Activated naive CD4-positive, alpha-beta T cell treated with anti-CD3 and anti-CD28 coated beads, Interleukin-2, amount 50 U/mL, for 24 hours (primary cell): ENCODE results near the gene IFIH1.

Source experiments
- H3K27ac Mint-ChIP-seq: one replicate; pipeline ENCODE4 v1.8.0; 2021; ENCODE audit warnings: mild to moderate bottlenecking, mixed read lengths
- H3K27me3 Mint-ChIP-seq: one replicate; pipeline ENCODE4 v1.8.0; 2021; ENCODE audit warnings: mixed read lengths
- H3K36me3 Mint-ChIP-seq: one replicate; pipeline ENCODE4 v1.8.0; 2021; ENCODE audit warnings: mixed read lengths
- H3K4me1 Mint-ChIP-seq: one replicate; pipeline ENCODE4 v1.8.0; 2021; ENCODE audit warnings: mixed read lengths
- H3K4me3 Mint-ChIP-seq: one replicate; pipeline ENCODE4 v1.8.0; 2021; ENCODE audit warnings: mild to moderate bottlenecking, mixed read lengths
- H3K9me3 Mint-ChIP-seq: one replicate; pipeline ENCODE4 v1.8.0; 2021; ENCODE audit warnings: mixed read lengths

IFIH1 gene

GRCh38 chr2:162293122-162293786 is 25.2 kb downstream of the IFIH1 start:
- peaks cover 5% of the 10 kb centered on the region for H3K36me3 Mint-ChIP-seq
- no peak overlapping the region for H3K4me3 Mint-ChIP-seq
- no peaks in the 10 kb centered on the region for H3K27me3 Mint-ChIP-seq
- peaks cover 4% of the 10 kb centered on the region for H3K4me1 Mint-ChIP-seq
- no peaks in the 10 kb centered on the region for H3K9me3 Mint-ChIP-seq
- no peak overlapping the region for H3K27ac Mint-ChIP-seq

GRCh38 chr2:162291748-162292147 is 26.7 kb downstream of the IFIH1 start:
- no peaks in the 10 kb centered on the region for H3K4me1 Mint-ChIP-seq
- no peak overlapping the region for H3K27ac Mint-ChIP-seq
- H3K36me3 Mint-ChIP-seq, result peaks cover 7% of the 10 kb centered on the region
- H3K4me3 Mint-ChIP-seq, result no peak overlapping the region
- H3K27me3 Mint-ChIP-seq, result no peaks in the 10 kb centered on the region
- no peaks in the 10 kb centered on the region for H3K9me3 Mint-ChIP-seq

- no peaks in the 10 kb centered on the region for H3K9me3 Mint-ChIP-seq
- H3K4me1 Mint-ChIP-seq, result no peaks in the 10 kb centered on the region
- peaks cover 18% of the 10 kb centered on the region for H3K36me3 Mint-ChIP-seq
- no peaks in the 10 kb centered on the region for H3K27me3 Mint-ChIP-seq
- H3K4me3 Mint-ChIP-seq, result no peak overlapping the region
- no peak overlapping the region for H3K27ac Mint-ChIP-seq
Observed at GRCh38 chr2:162282765-162283425, 35.6 kb downstream of the IFIH1 start.

- no peak overlapping the region for H3K27ac Mint-ChIP-seq
- H3K27me3 Mint-ChIP-seq, result no peaks in the 10 kb centered on the region
- H3K4me1 Mint-ChIP-seq, result no peaks in the 10 kb centered on the region
- H3K36me3 Mint-ChIP-seq, result peaks cover 21% of the 10 kb centered on the region
- no peak overlapping the region for H3K4me3 Mint-ChIP-seq
- H3K9me3 Mint-ChIP-seq, result no peaks in the 10 kb centered on the region
Observed at GRCh38 chr2:162280654-162281053, 37.8 kb downstream of the IFIH1 start.

GRCh38 chr2:162277381-162277780 is 41.1 kb downstream of the IFIH1 start:
- no peaks in the 10 kb centered on the region for H3K27me3 Mint-ChIP-seq
- H3K36me3 Mint-ChIP-seq, result peaks cover 27% of the 10 kb centered on the region
- no peaks in the 10 kb centered on the region for H3K9me3 Mint-ChIP-seq
- H3K27ac Mint-ChIP-seq, result no peak overlapping the region
- H3K4me1 Mint-ChIP-seq, result no peaks in the 10 kb centered on the region
- H3K4me3 Mint-ChIP-seq, result no peak overlapping the region

- Mint-ChIP-seq H3K4me1 (no peaks in the 10 kb centered on the region), H3K27ac (no peak overlapping the region), H3K36me3 (peaks cover 26% of the 10 kb centered on the region), H3K27me3 (no peaks in the 10 kb centered on the region), H3K4me3 (no peak overlapping the region), H3K9me3 (no peaks in the 10 kb centered on the region)
Observed at GRCh38 chr2:162267996-162268395, 50.5 kb downstream of the IFIH1 start.

- Mint-ChIP-seq H3K4me1 (no peaks in the 10 kb centered on the region), H3K36me3 (peaks cover 26% of the 10 kb centered on the region), H3K4me3 (no peak overlapping the region), H3K9me3 (no peaks in the 10 kb centered on the region), H3K27ac (no peak overlapping the region), H3K27me3 (no peaks in the 10 kb centered on the region)
Observed at GRCh38 chr2:162267496-162267895, 51.0 kb downstream of the IFIH1 start.

- H3K9me3 Mint-ChIP-seq, result no peaks in the 10 kb centered on the region
- peaks cover 18% of the 10 kb centered on the region for H3K36me3 Mint-ChIP-seq
- no peak overlapping the region for H3K4me3 Mint-ChIP-seq
- no peak overlapping the region for H3K27ac Mint-ChIP-seq
- no peaks in the 10 kb centered on the region for H3K27me3 Mint-ChIP-seq
- peaks cover 7% of the 10 kb centered on the region for H3K4me1 Mint-ChIP-seq
Observed at GRCh38 chr2:162266460-162266760, 52.1 kb downstream of the IFIH1 start.

- Mint-ChIP-seq H3K36me3 (peaks cover 15% of the 10 kb centered on the region), H3K9me3 (no peaks in the 10 kb centered on the region), H3K4me1 (peaks cover 13% of the 10 kb centered on the region), H3K4me3 (no peak overlapping the region), H3K27me3 (no peaks in the 10 kb centered on the region), H3K27ac (no peak overlapping the region)
Observed at GRCh38 chr2:162265666-162266459, 52.6 kb downstream of the IFIH1 start.

GRCh38 chr2:162261032-162261945 is 57.2 kb downstream of the IFIH1 start:
- Mint-ChIP-seq H3K27me3 (peaks cover 4% of the 10 kb centered on the region), H3K36me3 (peaks cover 4% of the 10 kb centered on the region), H3K4me3 (no peak overlapping the region), H3K9me3 (no peaks in the 10 kb centered on the region), H3K27ac (no peak overlapping the region), H3K4me1 (peaks cover 13% of the 10 kb centered on the region)

GRCh38 chr2:162258686-162259085 is 59.8 kb downstream of the IFIH1 start:
- no peak overlapping the region for H3K27ac Mint-ChIP-seq
- H3K36me3 Mint-ChIP-seq, result peaks cover 1% of the 10 kb centered on the region
- no peak overlapping the region for H3K4me3 Mint-ChIP-seq
- no peaks in the 10 kb centered on the region for H3K9me3 Mint-ChIP-seq
- H3K4me1 Mint-ChIP-seq, result peaks cover 13% of the 10 kb centered on the region
- H3K27me3 Mint-ChIP-seq, result peaks cover 6% of the 10 kb centered on the region

- Mint-ChIP-seq H3K9me3 (no peaks in the 10 kb centered on the region), H3K4me1 (peaks cover 13% of the 10 kb centered on the region), H3K36me3 (peaks cover 1% of the 10 kb centered on the region), H3K27ac (no peak overlapping the region), H3K27me3 (peaks cover 6% of the 10 kb centered on the region), H3K4me3 (no peak overlapping the region)
Observed at GRCh38 chr2:162258169-162258568, 60.3 kb downstream of the IFIH1 start.

- no peak overlapping the region for H3K27ac Mint-ChIP-seq
- peaks cover 13% of the 10 kb centered on the region for H3K4me1 Mint-ChIP-seq
- no peaks in the 10 kb centered on the region for H3K9me3 Mint-ChIP-seq
- H3K27me3 Mint-ChIP-seq, result peaks cover 6% of the 10 kb centered on the region
- H3K4me3 Mint-ChIP-seq, result no peak overlapping the region
- no peaks in the 10 kb centered on the region for H3K36me3 Mint-ChIP-seq
Observed at GRCh38 chr2:162257425-162257824, 61.1 kb downstream of the IFIH1 start.

- no peak overlapping the region for H3K4me3 Mint-ChIP-seq
- peaks cover 6% of the 10 kb centered on the region for H3K27me3 Mint-ChIP-seq
- H3K36me3 Mint-ChIP-seq, result no peaks in the 10 kb centered on the region
- no peak overlapping the region for H3K27ac Mint-ChIP-seq
- H3K9me3 Mint-ChIP-seq, result no peaks in the 10 kb centered on the region
- peaks cover 7% of the 10 kb centered on the region for H3K4me1 Mint-ChIP-seq
Observed at GRCh38 chr2:162256591-162256991, 61.9 kb downstream of the IFIH1 start.

GRCh38 chr2:162254236-162254871 is 64.1 kb downstream of the IFIH1 start:
- no peaks in the 10 kb centered on the region for H3K4me1 Mint-ChIP-seq
- peaks cover 6% of the 10 kb centered on the region for H3K27me3 Mint-ChIP-seq
- H3K36me3 Mint-ChIP-seq, result peaks cover 3% of the 10 kb centered on the region

More at GRCh38 chr2:162254236-162254871, 64.1 kb downstream of the IFIH1 start:
- Mint-ChIP-seq H3K27ac (no peak overlapping the region), H3K4me3 (no peak overlapping the region), H3K9me3 (peaks cover 4% of the 10 kb centered on the region)
